PC-3 (cell line): Measurements from ENCODE around the gene ATP1A2. TPM values are rescaled to one million over a fixed set of nuclear protein-coding genes. Genes with fewer than 3 reads are reported as not detected.

Experiments used
- ATAC-seq: fragments of 200-7000 bp; cut with Tn5 transposase; 2 replicates; pipeline ENCODE4 v1.9.1; 2020; ENCODE audit warnings: mild to moderate bottlenecking, moderate library complexity
- BruUV-seq: library from RNA; stranded (reverse); fragments of 400-500 nt; replicated peaks from 2 replicates; lab custom pipeline; 2021; lab: Mats Ljungman, UMichigan
- CTCF ChIA-PET: fragments of 300-600 bp; sonication (Branson Sonifier 250); formaldehyde crosslinking; loops from one replicate; lab custom pipeline; 2022; ENCODE audit warnings: antibody characterized with exemption; lab: Charles Lee
- POLR2A ChIA-PET: fragments of 300-600 bp; sonication (Branson Sonifier 250); formaldehyde crosslinking; loops from one replicate; lab custom pipeline; 2022; ENCODE audit warnings: antibody characterized with exemption; ENCODE audit not compliant: unreplicated experiment; lab: Charles Lee
- DNase-seq: peaks from one replicate; pipeline ENCODE4 v3.0.0-alpha.2; 2015
- H2AFZ ChIP-seq: fragments of 300-600 bp; sonication (generic); 2 replicates; pipeline ENCODE4 v1.6.0; 2016; ENCODE audit warnings: antibody characterized with exemption, low read length
- H3F3A ChIP-seq: fragments of 300-600 bp; sonication (generic); one replicate; pipeline ENCODE4 v1.6.0; 2017; ENCODE audit warnings: antibody characterized with exemption, low read length, control low read depth, mild to moderate bottlenecking; ENCODE audit not compliant: unreplicated experiment
- H3K27ac ChIP-seq: fragments of 300-600 bp; sonication (generic); 2 replicates; pipeline ENCODE4 v1.5.1; 2016; ENCODE audit warnings: mild to moderate bottlenecking, low read length
- H3K27me3 ChIP-seq: fragments of 300-600 bp; sonication (generic); 2 replicates; pipeline ENCODE4 v1.6.1; 2016; ENCODE audit warnings: low read length, mixed read lengths
- H3K36me3 ChIP-seq: fragments of 300-600 bp; sonication (generic); 2 replicates; pipeline ENCODE4 v1.6.1; 2016; ENCODE audit warnings: low read depth, mixed run types, low read length, mixed read lengths
- H3K4me1 ChIP-seq: fragments of 300-600 bp; sonication (generic); 2 replicates; pipeline ENCODE4 v1.5.1; 2016; ENCODE audit warnings: low read length; ENCODE audit not compliant: insufficient read depth
- H3K4me2 ChIP-seq: fragments of 300-600 bp; sonication (generic); 2 replicates; pipeline ENCODE4 v1.6.0; 2016; ENCODE audit warnings: low read length
- H3K4me3 ChIP-seq: fragments of 300-600 bp; sonication (generic); 2 replicates; pipeline ENCODE4 v1.5.1; 2016; ENCODE audit warnings: mild to moderate bottlenecking, low read length, mixed read lengths
- H3K79me2 ChIP-seq: fragments of 300-600 bp; sonication (generic); 2 replicates; pipeline ENCODE4 v1.6.1; 2017; ENCODE audit warnings: low read length, mixed read lengths
- H3K9ac ChIP-seq: fragments of 300-600 bp; sonication (generic); 2 replicates; pipeline ENCODE4 v1.6.0; 2016; ENCODE audit warnings: mild to moderate bottlenecking, low read length
- H3K9me2 ChIP-seq: fragments of 300-600 bp; sonication (generic); replicated peaks from 2 replicates; pipeline ENCODE4 v1.6.1; 2016; ENCODE audit warnings: mixed run types, low read length, mixed read lengths
- H3K9me3 ChIP-seq: fragments of 300-600 bp; sonication (generic); 2 replicates; pipeline ENCODE4 v1.6.1; 2016; ENCODE audit warnings: low read length, mixed read lengths
- H4K20me1 ChIP-seq: fragments of 300-600 bp; sonication (generic); 2 replicates; pipeline ENCODE4 v1.6.1; 2016; ENCODE audit warnings: low read length, mixed read lengths
- CTCF ChIP-seq: fragments of 300-600 bp; sonication (generic); conservative IDR thresholded peaks from 2 replicates; pipeline ENCODE4 v1.5.1; 2017; ENCODE audit warnings: antibody characterized with exemption, low read depth, mild to moderate bottlenecking, low read length
- EZH2 ChIP-seq: fragments of 300-600 bp; sonication (generic); IDR thresholded peaks from one replicate; pipeline ENCODE4 v1.6.1; 2017; ENCODE audit warnings: antibody characterized with exemption, mild to moderate bottlenecking, low read length; ENCODE audit not compliant: unreplicated experiment
- EZH2phosphoT487 ChIP-seq: fragments of 300-600 bp; sonication (generic); IDR thresholded peaks from 2 replicates; pipeline ENCODE4 v1.6.1; 2018; ENCODE audit warnings: mild to moderate bottlenecking, antibody characterized with exemption, low read length, borderline replicate concordance
- intact Hi-C: fragments of 100-400 bp; cut with micrococcal nuclease; formaldehyde crosslinking; loops from 2 replicates; pipeline ENCODE4 v1.9.0; 2023
- total RNA-seq: library from RNA; depleted of rRNA; stranded (reverse); fragments of >200 nt; gene quantifications from 2 replicates; pipeline ENCODE4 v1.2.3, GENCODE V29; 2014; rRNA removed

Gene ATP1A2
- total RNA-seq, 1 experiment from 2014 or later: not detected

GRCh38 chr1:160189649-160190625 lies 74.4 kb downstream of the ATP1A2 start, which contains the start of gene CASQ1:
CASQ1 (plus strand) TSS chr1:160190575; CDS start chr1:160190752, 177 bp downstream.
- intact Hi-C loops: no loop called here
- Histone ChIP-seq H3K4me1 (peaks cover 9% of the 10 kb centered on the region; the same call in 1 of the 2 replicates), H3K27me3 (no peaks in the 10 kb centered on the region), H3K9me3 (no peaks in the 10 kb centered on the region), H3K4me3 (no peak within 1 kb of the TSS), H3K4me2 (no peak within 1 kb of the TSS), H3F3A (no peaks in the 10 kb centered on the region), H3K9ac (no peak within 1 kb of the TSS), H4K20me1 (no peaks in the 10 kb centered on the region), H3K79me2 (no peaks in the 10 kb centered on the region), H3K36me3 (no peaks in the 10 kb centered on the region), H3K27ac (no peak within 1 kb of the TSS), H3K9me2 (no peaks in the 10 kb centered on the region), H2AFZ (no peak within 1 kb of the TSS)
- BruUV-seq: no TSS peak
- TF ChIP-seq EZH2: no peak
- DNase-seq: peak; percentile 51
- ChIA-PET CTCF (no interaction called here), POLR2A (interaction anchor here (0.5 to 0.6 kb wide), 2 partner anchors 67 to 160 kb away, joined by 4 to 7 read pairs; no protein-coding TSS in a partner anchor)
- peak; percentile 20 for ATAC-seq

- H3K79me2 ChIP-seq: no peaks in the 10 kb centered on the region
- intact Hi-C loops: loop anchor here (2.0 kb wide), 1 partner anchor 53 kb away; no protein-coding TSS in a partner anchor
- no peaks in the 10 kb centered on the region for H3K36me3 ChIP-seq
- DNase-seq (no peak), ATAC-seq (no peak)
- ChIA-PET CTCF (interaction anchor here (2.1 kb wide), 1 partner anchor 28 kb away, joined by 99 read pairs; no protein-coding TSS in a partner anchor), POLR2A (no interaction called here)
- BruUV-seq: no TSS peak
- no peaks in the 10 kb centered on the region for H3F3A ChIP-seq
- no peak overlapping the region for H3K9ac ChIP-seq
- no peak overlapping the region for H3K4me3 ChIP-seq
- no peak overlapping the region for H3K27ac ChIP-seq
- H3K4me2 ChIP-seq: no peak overlapping the region
- no peaks in the 10 kb centered on the region for H3K9me2 ChIP-seq
- no peaks in the 10 kb centered on the region for H4K20me1 ChIP-seq
- no peaks in the 10 kb centered on the region for H3K9me3 ChIP-seq
- H2AFZ ChIP-seq: no peak overlapping the region
- H3K4me1 ChIP-seq: peaks cover 9% of the 10 kb centered on the region; the same call in 1 of the 2 replicates
- H3K27me3 ChIP-seq: no peaks in the 10 kb centered on the region
- TF ChIP-seq EZH2phosphoT487: no peak
- no peak for TF ChIP-seq EZH2
- TF ChIP-seq CTCF: no peak
Observed at GRCh38 chr1:160191756-160192155, 76.2 kb downstream of the ATP1A2 start.

- intact Hi-C loops: loop anchor here (2.0 kb wide), 1 partner anchor 53 kb away; no protein-coding TSS in a partner anchor
- no peaks in the 10 kb centered on the region for H3K27me3 ChIP-seq
- H2AFZ ChIP-seq: no peak overlapping the region
- no peak overlapping the region for H3K4me2 ChIP-seq
- H3K9ac ChIP-seq: no peak overlapping the region
- BruUV-seq: no TSS peak
- TF ChIP-seq CTCF (no peak), EZH2phosphoT487 (no peak), EZH2 (no peak)
- no peaks in the 10 kb centered on the region for H3K9me2 ChIP-seq
- no peaks in the 10 kb centered on the region for H3K36me3 ChIP-seq
- H3K4me1 ChIP-seq: peaks cover 9% of the 10 kb centered on the region; the same call in 1 of the 2 replicates
- ATAC-seq: no peak
- no peak overlapping the region for H3K27ac ChIP-seq
- no peaks in the 10 kb centered on the region for H3K9me3 ChIP-seq
- H3K79me2 ChIP-seq: no peaks in the 10 kb centered on the region
- DNase-seq: no peak
- no peaks in the 10 kb centered on the region for H3F3A ChIP-seq
- ChIA-PET POLR2A (no interaction called here), CTCF (interaction anchor here (2.1 kb wide), 1 partner anchor 27 kb away, joined by 99 read pairs; no protein-coding TSS in a partner anchor)
- H4K20me1 ChIP-seq: no peaks in the 10 kb centered on the region
- H3K4me3 ChIP-seq: no peak overlapping the region
Observed at GRCh38 chr1:160192234-160192633, 76.7 kb downstream of the ATP1A2 start.

Other genes with a start within 250 kb of the ATP1A2 start
- 1.6 and 4.8 TPM in 2 replicates for gene CFAP45, start 215.6 kb upstream of the ATP1A2 start, total RNA-seq
- 1,281 and 1,584 TPM in 2 replicates for gene TAGLN2, start 190.3 kb upstream of the ATP1A2 start, total RNA-seq
- gene IGSF9, start 170.1 kb upstream of the ATP1A2 start, total RNA-seq: 15.6 and 19.9 TPM in 2 replicates
- gene SLAMF9, start 161.5 kb upstream of the ATP1A2 start, total RNA-seq: 5.9 and 8.7 TPM in 2 replicates
- 6.7 and 6.9 TPM in 2 replicates for gene PIGM, start 83.8 kb upstream of the ATP1A2 start, total RNA-seq
- 0.15 TPM in 1 of 2 replicates, not detected in the other for gene KCNJ10, start 45.6 kb upstream of the ATP1A2 start, total RNA-seq
- not detected in 2 replicates for gene KCNJ9, start 34.2 kb upstream of the ATP1A2 start, total RNA-seq
- gene IGSF8, start 17.1 kb upstream of the ATP1A2 start, total RNA-seq: 37.1 and 49.1 TPM in 2 replicates
- gene ATP1A4, start 35.8 kb downstream of the ATP1A2 start, total RNA-seq: 0.04 TPM in 1 of 2 replicates, not detected in the other
- 0.12 TPM in 1 of 2 replicates, not detected in the other for gene CASQ1, start 74.8 kb downstream of the ATP1A2 start, total RNA-seq
- gene PEA15, start 89.6 kb downstream of the ATP1A2 start, total RNA-seq: 90.3 and 128 TPM in 2 replicates
- 122 and 139 TPM in 2 replicates for gene DCAF8, start 146.8 kb downstream of the ATP1A2 start, total RNA-seq
- gene PEX19, start 169.4 kb downstream of the ATP1A2 start, total RNA-seq: 63.2 and 65.4 TPM in 2 replicates
- 141 and 142 TPM in 2 replicates for gene COPA, start 227.5 kb downstream of the ATP1A2 start, total RNA-seq
- gene NCSTN, start 227.6 kb downstream of the ATP1A2 start, total RNA-seq: 48.2 and 49.6 TPM in 2 replicates